GM03348 (cell line): ENCODE data around the gene REXO1.

Experiments
- DNase-seq: peaks from one replicate; pipeline ENCODE4 v3.0.0; 2012; ENCODE audit warnings: low spot score

The REXO1 gene

GRCh38 chr19:1860821-1861598 is 12.7 kb upstream of the REXO1 start:
- peak; percentile 24 for DNase-seq

DNA sequence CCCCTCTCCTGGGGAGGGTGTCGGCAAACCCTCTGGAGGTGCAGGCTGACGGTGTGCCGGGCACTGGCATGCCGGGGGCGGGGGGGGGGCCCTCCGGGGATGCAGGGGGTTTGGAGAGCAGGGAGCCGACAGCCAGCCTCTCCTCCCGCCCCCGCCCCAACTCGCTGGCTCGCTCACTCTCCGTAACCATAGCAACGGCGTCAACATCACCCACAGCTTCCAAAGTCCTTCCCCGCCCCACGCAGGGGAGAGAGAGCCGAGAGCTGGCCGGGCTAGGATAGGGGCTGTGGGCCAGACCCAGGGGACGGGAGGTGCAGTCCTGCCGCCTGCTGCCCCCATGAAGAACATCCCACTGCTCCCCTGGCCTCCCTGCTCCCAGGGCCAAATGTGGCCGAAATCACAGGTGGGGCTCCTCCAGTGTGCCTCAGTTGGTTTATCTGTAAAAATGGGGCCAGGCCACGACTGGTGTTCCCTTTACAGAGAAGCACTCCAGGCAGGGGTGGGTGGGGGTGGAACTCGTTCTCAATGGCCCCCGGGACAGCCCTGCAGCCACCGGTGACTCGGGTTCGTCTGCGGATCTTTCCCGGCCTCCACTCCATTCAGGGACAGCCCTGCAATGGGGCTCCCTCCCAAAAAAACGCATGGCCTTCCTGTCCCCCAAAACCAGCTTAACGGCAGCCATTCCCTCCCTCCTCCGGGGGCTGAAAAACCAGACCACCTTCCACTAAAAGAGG is 11.9 kb upstream of the REXO1 start:
- DNase-seq = peak; percentile 76

- DNase-seq = no peak
These were observed 11.1 kb upstream of the REXO1 start for GRCh38 chr19:1859331-1859781.

GRCh38 chr19:1858412-1859081 is 10.3 kb upstream of the REXO1 start:
- no peak for DNase-seq

DNA sequence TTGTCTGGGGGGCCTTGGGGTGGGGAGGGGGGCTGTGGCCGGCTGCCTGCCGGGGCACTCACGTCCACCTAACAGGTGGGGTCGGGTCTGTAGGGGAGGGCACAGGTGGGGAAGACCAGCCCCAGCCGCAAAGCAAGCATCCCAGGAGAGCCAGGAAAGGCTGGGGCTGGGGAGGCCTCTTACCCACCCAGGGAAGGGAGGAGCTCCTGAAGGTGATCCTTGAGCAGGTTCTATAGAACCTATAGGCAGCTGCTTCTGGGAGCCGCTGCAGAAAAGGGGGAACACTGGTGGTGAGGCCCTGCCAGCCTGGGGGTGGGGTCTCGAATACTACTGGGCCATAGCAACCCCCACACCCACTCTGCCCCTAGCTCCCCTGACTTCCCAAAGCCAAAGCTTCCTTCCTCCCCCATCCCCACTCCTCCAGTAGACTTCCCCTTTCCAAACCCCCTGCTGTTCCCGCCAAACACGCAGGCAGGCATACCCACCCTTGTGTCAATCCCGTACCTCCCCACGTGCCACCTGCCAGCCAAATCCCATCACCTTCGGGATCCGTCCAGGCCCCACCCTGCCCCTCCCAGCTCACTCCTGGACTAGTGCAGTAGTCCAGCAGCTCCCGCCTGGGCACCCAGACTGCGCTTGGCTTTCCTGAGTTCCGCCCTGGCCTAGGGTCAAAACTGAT is 9.5 kb upstream of the REXO1 start:
- no peak for DNase-seq

DNA sequence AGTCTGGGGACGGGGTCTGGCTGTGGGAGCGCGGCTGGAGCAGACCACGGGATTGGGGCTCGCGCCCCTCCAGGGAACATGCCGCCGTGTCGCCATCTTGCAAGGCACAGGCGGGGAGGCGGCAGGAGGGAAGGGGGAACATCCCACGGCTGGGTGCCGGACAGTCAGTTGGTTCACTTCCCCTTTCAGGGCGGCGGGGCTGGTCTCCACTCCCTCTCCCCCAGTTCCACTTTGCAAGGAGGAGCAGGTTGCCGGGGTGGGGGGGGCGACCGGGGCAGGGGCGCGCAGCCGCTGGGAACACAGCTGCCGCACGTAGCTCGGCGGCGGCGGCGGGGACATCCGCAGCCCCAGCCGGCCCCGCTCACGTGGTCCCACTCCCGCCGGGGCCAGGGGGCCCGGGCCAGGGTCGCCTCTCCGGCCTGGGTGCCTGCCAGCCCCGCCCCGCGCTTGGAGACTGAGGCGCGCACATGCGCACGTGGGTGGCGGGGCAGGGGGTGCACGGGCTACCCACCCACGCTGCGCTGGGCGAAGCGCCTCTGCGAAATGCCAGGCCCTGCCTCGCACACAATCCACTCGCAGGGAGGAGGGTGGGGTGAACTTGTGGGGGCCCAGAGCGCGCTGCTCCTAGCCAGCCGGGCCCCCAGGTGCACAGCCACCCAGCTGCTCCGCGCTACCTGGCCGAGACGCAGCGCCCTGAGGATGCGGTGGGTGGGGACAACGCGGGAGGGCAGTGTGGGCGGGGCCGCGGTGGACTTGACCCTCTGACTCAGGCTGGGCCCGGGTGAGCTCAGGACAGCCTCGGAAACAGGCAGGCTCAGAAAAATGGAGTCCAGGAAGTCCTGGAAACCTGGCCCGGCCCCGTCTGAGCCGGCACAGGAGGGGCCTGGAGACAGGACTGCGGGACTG is 8.7 kb upstream of the REXO1 start:
- peak; percentile 85 for DNase-seq

DNA sequence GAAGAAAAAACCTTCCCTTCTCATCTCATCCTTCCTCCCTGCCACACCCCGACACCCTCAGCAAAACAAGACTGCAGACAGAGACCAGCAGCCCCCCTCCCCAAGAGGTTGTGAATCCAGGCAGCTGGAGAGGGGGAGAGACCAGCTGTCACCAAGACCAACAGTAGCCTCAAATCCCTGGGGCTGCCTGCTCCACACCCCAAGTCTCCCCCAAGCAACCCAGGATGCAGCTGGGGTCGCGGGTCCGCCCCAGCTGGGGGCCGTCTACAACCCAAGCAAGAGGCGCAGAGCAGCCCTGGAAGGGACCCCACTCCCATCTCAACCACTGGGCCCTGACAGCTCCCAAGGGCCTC is 8.0 kb upstream of the REXO1 start:
- no peak for DNase-seq

GRCh38 chr19:1855828-1856255 is 7.6 kb upstream of the REXO1 start:
- DNase-seq = no peak

DNA sequence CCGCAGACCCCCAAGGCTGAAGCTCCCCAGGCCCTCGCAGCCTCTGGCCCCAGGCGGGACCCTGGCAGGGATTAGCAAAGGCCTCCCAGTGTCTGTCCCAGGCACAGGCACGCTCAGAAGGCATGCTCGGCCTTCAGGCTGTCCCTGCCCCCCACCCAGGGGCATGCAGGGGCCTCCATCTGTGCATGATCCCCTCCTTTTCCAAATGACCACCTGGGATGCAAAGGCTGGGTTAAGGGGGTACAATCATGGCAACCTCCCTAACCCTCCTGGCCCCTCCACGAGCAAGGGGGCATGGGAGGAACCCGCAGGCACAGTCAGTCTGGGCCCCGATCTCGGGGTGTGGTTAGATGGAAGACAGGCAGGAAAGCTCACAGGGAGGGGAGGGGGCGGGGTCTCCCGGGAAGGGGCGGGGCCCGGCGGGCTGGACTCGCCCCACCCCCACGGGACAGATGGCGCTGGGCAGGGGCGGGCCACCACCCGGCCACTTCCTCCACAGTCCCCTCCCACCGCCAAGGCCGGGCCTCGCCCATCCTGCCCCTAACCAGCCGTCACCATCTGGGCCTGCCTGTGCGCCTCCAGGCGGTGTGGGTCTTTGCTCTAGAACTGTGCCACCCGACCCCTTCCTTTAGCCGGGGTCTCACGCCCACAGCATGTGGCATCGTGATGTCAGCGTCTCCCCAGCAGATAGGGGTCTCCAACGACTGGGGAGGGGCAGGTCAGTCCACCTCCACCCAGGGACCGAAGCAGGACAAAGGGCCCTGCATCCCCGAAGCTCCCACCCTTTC is 7.0 kb upstream of the REXO1 start:
- peak; percentile 98 for DNase-seq

DNA sequence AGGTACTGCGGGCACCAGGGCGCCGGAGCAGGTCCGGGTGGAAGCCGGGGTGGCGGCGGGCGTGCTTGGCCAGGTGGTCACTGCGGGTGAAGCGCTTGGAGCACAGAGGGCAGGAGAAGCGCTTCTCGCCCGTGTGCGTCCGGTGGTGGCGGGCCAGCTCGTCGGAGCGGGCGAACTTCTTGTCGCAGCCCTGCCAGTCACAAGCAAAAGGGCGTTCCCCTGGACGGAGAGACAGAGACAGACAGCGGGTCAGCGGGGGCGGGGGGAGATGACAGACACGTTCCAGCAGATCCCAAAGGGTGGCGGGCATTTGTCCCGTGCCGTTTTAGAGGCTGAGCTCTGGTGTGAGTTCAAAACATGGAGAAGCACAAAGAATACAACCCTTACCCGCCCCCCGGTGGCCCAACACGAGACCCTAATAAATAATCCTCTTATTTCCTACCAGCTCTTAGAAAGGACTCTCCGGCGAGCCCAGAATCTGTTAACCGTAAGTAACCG is 6.3 kb upstream of the REXO1 start:
- DNase-seq = no peak

DNA sequence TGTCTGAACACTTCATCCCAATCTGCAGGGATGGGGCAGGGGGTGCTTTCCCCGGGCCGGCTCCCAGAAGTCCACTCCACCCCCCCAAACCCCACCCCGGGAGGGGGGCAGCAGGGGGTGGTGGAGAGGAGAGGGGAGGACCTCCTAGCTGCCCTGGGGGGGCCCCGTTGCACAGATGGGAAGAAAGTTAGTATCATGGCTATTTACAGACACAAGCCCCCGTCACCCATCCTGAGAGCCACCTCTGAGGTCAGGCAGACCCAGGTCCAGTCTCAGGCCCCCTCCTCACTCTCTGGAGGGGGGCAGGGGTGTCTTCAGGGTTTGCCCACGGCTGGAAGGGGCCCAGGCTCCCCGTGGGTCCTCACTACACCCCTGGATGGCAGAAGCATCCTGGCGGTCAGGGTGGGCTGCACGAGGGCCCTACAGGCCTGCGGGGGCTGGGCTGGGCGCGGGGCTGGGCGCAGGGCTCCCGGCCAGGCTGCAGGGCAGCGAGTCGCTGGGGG is 5.8 kb upstream of the REXO1 start:
- no peak for DNase-seq

GRCh38 chr19:1853295-1854038 is 5.2 kb upstream of the REXO1 start:
- peak; percentile 92 for DNase-seq

DNA sequence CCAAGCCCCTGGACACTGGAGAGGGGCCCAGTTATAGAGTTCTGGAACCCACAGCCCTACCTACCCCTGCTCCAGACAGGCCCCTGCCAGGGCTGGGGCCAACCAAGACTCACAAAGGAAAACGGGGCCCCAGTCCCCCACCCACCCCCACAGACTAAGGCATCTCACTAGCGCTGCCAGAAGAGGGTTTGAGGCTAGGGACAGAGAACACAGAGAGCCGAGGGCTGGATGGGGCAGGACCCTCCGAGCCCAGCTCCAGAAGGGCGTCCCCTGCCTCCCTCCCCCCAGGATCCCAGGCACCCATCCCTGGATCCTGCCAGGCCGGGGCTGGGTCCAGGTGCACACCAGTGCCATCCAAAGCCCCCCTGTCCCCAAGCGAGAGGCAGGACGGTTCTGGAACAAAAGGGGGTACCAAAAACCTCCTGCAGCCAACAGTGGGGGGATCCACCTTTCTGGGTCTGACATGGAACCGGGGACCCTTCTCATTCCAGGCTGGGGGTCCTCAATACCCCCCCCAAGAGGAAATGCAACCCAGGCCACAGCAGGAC is 4.4 kb upstream of the REXO1 start:
- DNase-seq = no peak

- DNase-seq = no peak
These were observed 3.6 kb upstream of the REXO1 start for GRCh38 chr19:1851654-1852580.

- no peak for DNase-seq
These were observed 2.7 kb upstream of the REXO1 start for GRCh38 chr19:1850809-1851653.

- no peak for DNase-seq
These were observed 1.7 kb upstream of the REXO1 start for GRCh38 chr19:1849886-1850398.

GRCh38 chr19:1849132-1849474 is 820 bp upstream of the REXO1 start:
- no peak for DNase-seq
